OCI-LY3 (cell line): ENCODE measurements around the gene KIF1B.

Source experiments
- CTCF ChIP-seq: fragments of 200-600, 300-600 bp; sonication (generic); IDR thresholded peaks from 2 replicates; pipeline ENCODE4 v1.5.1; 2014; ENCODE audit warnings: antibody characterized with exemption, low read length, low read depth
- EZH2phosphoT487 ChIP-seq: fragments of 200-600 bp; shearing (Covaris generic); IDR thresholded peaks from 2 replicates; pipeline ENCODE4 v1.6.1; 2018; ENCODE audit warnings: antibody characterized with exemption, mixed run types, low read depth

GRCh38 chr1:10211805-10212410 lies 1.5 kb downstream of the KIF1B start:
- no peak for TF ChIP-seq CTCF
- TF ChIP-seq EZH2phosphoT487: no peak
